K562 (cell line): ENCODE results near the gene ATPAF2. TPM values are rescaled to one million over a fixed set of nuclear protein-coding genes. Genes with fewer than 3 reads are reported as not detected.

Source experiments
- CEBPG ChIP-seq, 3 experiments: fragments of 200-800 bp in 1 of 3; sonication (Bioruptor generic) in 1 of 3; sonication (generic) in 1 of 3; formaldehyde crosslinking in 1 of 3; IDR thresholded peaks in 2 of 3; conservative IDR thresholded peaks in 1 of 3; 2 replicates each; pipeline versions ENCODE4 v1.6.1 to v1.8.0; 2016 to 2022; ENCODE audit warnings: missing compliant biosample characterization in 2 of 3, missing genetic modification characterization in 2 of 3, mild to moderate bottlenecking in 1 of 3, missing genetic modification reagents in 1 of 3
- CHAMP1 ChIP-seq: fragments of 450-650 bp; IDR thresholded peaks from 2 replicates; pipeline ENCODE4 v1.6.1; 2016; ENCODE audit warnings: mild to moderate bottlenecking
- EZH2 ChIP-seq: IDR thresholded peaks from 2 replicates; pipeline ENCODE4 v1.6.1; 2012; ENCODE audit warnings: low read depth, mild to moderate bottlenecking, inconsistent platforms, low read length, borderline replicate concordance
- MITF ChIP-seq: IDR thresholded peaks from 2 replicates; pipeline ENCODE4 v1.6.1; 2014; ENCODE audit warnings: antibody characterized with exemption
- NCOA6 ChIP-seq: fragments of 450-650 bp; IDR thresholded peaks from 2 replicates; pipeline ENCODE4 v1.6.1; 2017; ENCODE audit warnings: mild to moderate bottlenecking
- PCBP2 ChIP-seq: fragments of 200-400 bp; formaldehyde crosslinking; IDR thresholded peaks from 2 replicates; pipeline ENCODE4 v1.6.1; 2018; ENCODE audit warnings: low read length, low read depth, mild to moderate bottlenecking, moderate library complexity; ENCODE audit not compliant: poor library complexity, severe bottlenecking
- TAF1 ChIP-seq: IDR thresholded peaks from 2 replicates; pipeline ENCODE4 v1.6.1; 2011; ENCODE audit warnings: mild to moderate bottlenecking, low read length, moderate library complexity; ENCODE audit not compliant: insufficient read depth, control insufficient read depth, severe bottlenecking; ENCODE audit errors: extremely low read depth
- USF2 ChIP-seq: sonication (generic); formaldehyde crosslinking; IDR thresholded peaks from 2 replicates; pipeline ENCODE4 v1.5.0; 2020; ENCODE audit warnings: missing genetic modification reagents
- ZNF318 ChIP-seq, 2 experiments: fragments of 450-650 bp; IDR thresholded peaks; 2 replicates each; pipeline ENCODE4 v1.6.1; 2016; ENCODE audit warnings: mild to moderate bottlenecking in 2 of 2, borderline replicate concordance in 1 of 2, low read depth in 1 of 2, moderate library complexity in 1 of 2
- polyA plus RNA-seq, 8 experiments: library from polyadenylated mRNA; depleted of rRNA in 4 of 8; stranded (reverse) in 5 of 8; unstranded in 3 of 8; fragments of >200 nt; fragmentation: Nextera tagmentation in 2 of 8; fragmentation: Illumina TruSeq in 1 of 8; extraction: Ambion mirVana in 2 of 8; extraction: Trizol in 1 of 8; gene quantifications; 2 replicates each; pipeline versions ENCODE4 v1.2.1 to v1.2.3, GENCODE V29; 2011 to 2014; ENCODE audit warnings: inconsistent platforms in 1 of 8, missing spikeins in 1 of 8
- total RNA-seq, 7 experiments: library from RNA; depleted of rRNA in 6 of 7; stranded (reverse); fragments of >200 nt in 6 of 7; fragmentation: Illumina TruSeq in 2 of 7; extraction: Trizol in 2 of 7; gene quantifications; 2 replicates each; pipeline versions ENCODE4 v1.2.1 to v1.2.3, GENCODE V29; 2011 to 2021; ENCODE audit warnings: low replicate concordance in 1 of 7

Gene ATPAF2
- total and polyA plus RNA-seq, 9 of the 15 experiments (the other 6 are each of a cell fraction or from before 2014, with no cell fraction given) = 2.1 to 19.2 (median 11.3) TPM

- TF ChIP-seq CEBPG (CRISPR knock-in tag; IDR thresholded peaks at IDR 0.05) = no peak
- no peak for TF ChIP-seq CEBPG (tag; conservative IDR thresholded peaks at IDR 0.05 in 1 of 2, IDR thresholded peaks at IDR 0.05 in 1 of 2)
- no peak for TF ChIP-seq USF2 (CRISPR knock-in tag)
- no peak for TF ChIP-seq TAF1
- no peak for TF ChIP-seq EZH2
- TF ChIP-seq PCBP2 = no peak
- no peak for TF ChIP-seq ZNF318 (IDR thresholded peaks at IDR 0.05; ENCODE audit: borderline replicate concordance in 1 of 2, low read depth in 1 of 2)
- TF ChIP-seq NCOA6 = no peak
- no peak for TF ChIP-seq MITF
- TF ChIP-seq CHAMP1 = no peak
- TF ChIP-seq, all 486 proteins: peak for 0
These were observed 49.4 kb downstream of the ATPAF2 start (continued) for GRCh38 chr17:17989618-17990017.
